Psoas muscle (tissue), 8 donors: Measurements from ENCODE around the gene WDFY1. TPM values are rescaled to one million over a fixed set of nuclear protein-coding genes. Genes with fewer than 3 reads are reported as not detected.

Source experiments
- ATAC-seq, 4 donors: fragments of 200-7000 bp; cut with Tn5 transposase; one replicate each; pipeline ENCODE4 v1.9.1; 2020; ENCODE audit warnings: moderate library complexity in 3 of 4, mild to moderate bottlenecking in 2 of 4
- DNase-seq, 2 donors: peaks; one replicate each; pipeline ENCODE4 v3.0.0-alpha.2; 2020
- H3K27ac ChIP-seq: fragments of 200-600 bp; one replicate; pipeline ENCODE4 v1.8.0; 2022
- H3K27me3 ChIP-seq, 3 donors: fragments of 200-600 bp in 1 of 3; one replicate each; pipeline versions ENCODE4 v1.6.1 to v1.8.0; 2013 to 2022; ENCODE audit warnings: low read length in 2 of 3, mild to moderate bottlenecking in 2 of 3, moderate library complexity in 1 of 3; ENCODE audit not compliant: insufficient read depth in 3 of 3
- H3K36me3 ChIP-seq, 2 donors: fragments of 200-600 bp in 1 of 2; one replicate each; pipeline versions ENCODE4 v1.6.1 to v1.8.0; 2013 to 2022; ENCODE audit warnings: low read depth in 1 of 2, mild to moderate bottlenecking in 1 of 2, moderate library complexity in 1 of 2; ENCODE audit not compliant: insufficient read depth in 1 of 2
- H3K4me1 ChIP-seq: fragments of 200-600 bp; one replicate; pipeline ENCODE4 v1.8.0; 2022
- H3K4me3 ChIP-seq: fragments of 200-600 bp; one replicate; pipeline ENCODE4 v1.8.0; 2022; ENCODE audit warnings: mild to moderate bottlenecking
- H3K9me3 ChIP-seq: fragments of 200-600 bp; one replicate; pipeline ENCODE4 v1.8.0; 2022
- CTCF ChIP-seq: fragments of 200-600 bp; IDR thresholded peaks from one replicate; pipeline ENCODE4 v1.8.0; 2022; ENCODE audit warnings: antibody characterized with exemption
- WGBS, 3 donors: extraction: QIAGEN DNeasy Blood & Tissue Kit; methylation state at CpG; one replicate each; pipeline versions ENCODE4 v1.1.6 to v1.1.7; 2013; 5-methylcytosine and 5-hydroxymethylcytosine counted together
- intact Hi-C, 2 donors: fragments of 100-400 bp; cut with DNase I; formaldehyde crosslinking; loops; one replicate each; pipeline versions ENCODE4 v1.11.0 to v1.14.2; 2022
- polyA plus RNA-seq, 3 donors: library from polyadenylated mRNA; stranded (reverse); fragments of 200-250 nt; gene quantifications; one replicate each; pipeline ENCODE4 v1.2.3, GENCODE V29; 2013
- total RNA-seq, 4 donors: library from RNA; stranded (reverse); fragmentation: NEBNext Ultra II Directional in 2 of 4; extraction: Animal tissue kit (Norgen Biotek cat#: 25700) in 2 of 4; gene quantifications; one replicate each; pipeline versions ENCODE4 v1.2.1 to v1.2.4, GENCODE V29; 2021 to 2023
- donor health status: healthy with polysubstance abuse.
- donor health status: DM: no; HTN: no; CAD: no; lungs with moderate emphysema.
- donor health status: Bipolar disorder and iron deficiency.
- donor health status: healthy.
- donor health status: DM: yes; HTN: yes; CAD: no.
- donor health status: DM: no; HTN: no; CAD: no.
- donor health status: DM: no; HTN: no; CAD: no.
- donor health status: DM: yes; HTN: yes; CAD: no.

The WDFY1 gene
- total and polyA plus RNA-seq, 7 donors: 9.7 to 21.8 (median 14.2) TPM

GRCh38 chr2:223908304-223908998 lies 36.7 kb downstream of the WDFY1 start:
- no peaks in the 10 kb centered on the region for H3K9me3 ChIP-seq
- DNase-seq: no peak
- no peak overlapping the region for H3K27ac ChIP-seq
- no peak for TF ChIP-seq CTCF
- WGBS, 3 donors: 84 to 89% (median 88%) methylated on average over 8 of the region's 8 CpGs
- no peak overlapping the region for H3K4me3 ChIP-seq
- H3K36me3 ChIP-seq: peaks cover 2 to 30% of the 10 kb centered on the region in 2 donors
- ATAC-seq: peak in 1 of 4 donors; percentile 22
- peaks cover 18% of the 10 kb centered on the region for H3K4me1 ChIP-seq
- H3K27me3 ChIP-seq: no peaks in the 10 kb centered on the region
- intact Hi-C loops: no loop called here

GRCh38 chr2:223905996-223906395 lies 39.1 kb downstream of the WDFY1 start:
- H3K36me3 ChIP-seq: peaks cover 0 to 32% of the 10 kb centered on the region in 2 donors
- H3K9me3 ChIP-seq: no peaks in the 10 kb centered on the region
- intact Hi-C loops: no loop called here
- no peak overlapping the region for H3K4me3 ChIP-seq
- DNase-seq (no peak), ATAC-seq (no peak)
- H3K27me3 ChIP-seq: no peaks in the 10 kb centered on the region
- TF ChIP-seq CTCF: no peak
- H3K4me1 ChIP-seq: peaks cover 18% of the 10 kb centered on the region
- H3K27ac ChIP-seq: no peak overlapping the region
- 56 to 75% (median 60%) methylated on average over 2 of the region's 2 CpGs for WGBS, 3 donors

- no peak for DNase-seq
- Histone ChIP-seq H3K4me3 (no peak overlapping the region), H3K27ac (no peak overlapping the region), H3K27me3 (no peaks in the 10 kb centered on the region), H3K36me3 (peaks cover 7 to 60% of the 10 kb centered on the region in 2 donors), H3K9me3 (no peaks in the 10 kb centered on the region), H3K4me1 (no peaks in the 10 kb centered on the region)
- intact Hi-C loops: no loop called here
- 59 to 67% (median 62%) methylated on average over 2 of the region's 2 CpGs for WGBS, 3 donors
- no peak for TF ChIP-seq CTCF
- peak in 2 of 4 donors; percentile 59 to 61 for ATAC-seq
Observed at GRCh38 chr2:223901854-223902253, 43.3 kb downstream of the WDFY1 start.

- Histone ChIP-seq H3K27me3 (no peaks in the 10 kb centered on the region), H3K9me3 (no peaks in the 10 kb centered on the region), H3K4me3 (no peak overlapping the region), H3K27ac (no peak overlapping the region), H3K4me1 (no peaks in the 10 kb centered on the region), H3K36me3 (peaks cover 7 to 60% of the 10 kb centered on the region in 2 donors)
- WGBS, 3 donors: 75 to 87% (median 75%) methylated on average over 5 of the region's 5 CpGs
- ATAC-seq: no peak
- TF ChIP-seq CTCF: no peak
- no peak for DNase-seq
- intact Hi-C loops: no loop called here
Observed at GRCh38 chr2:223901311-223901710, 43.8 kb downstream of the WDFY1 start.

GRCh38 chr2:223900531-223900930 lies 44.6 kb downstream of the WDFY1 start:
- Histone ChIP-seq H3K36me3 (peaks cover 7 to 60% of the 10 kb centered on the region in 2 donors), H3K27ac (no peak overlapping the region), H3K4me1 (no peaks in the 10 kb centered on the region), H3K9me3 (no peaks in the 10 kb centered on the region), H3K4me3 (no peak overlapping the region), H3K27me3 (no peaks in the 10 kb centered on the region)
- WGBS, 3 donors: 83 to 91% (median 86%) methylated on average over 1 of the region's 1 CpG
- ATAC-seq (no peak), DNase-seq (no peak)
- intact Hi-C loops: no loop called here
- TF ChIP-seq CTCF: no peak
